OCI-LY1 (cell line): ENCODE data around the gene GLDC.

Experiments
- CTCF ChIP-seq: fragments of 200-600 bp; sonication (generic), shearing (Covaris generic); IDR thresholded peaks from 2 replicates; pipeline ENCODE4 v1.5.1; 2017; ENCODE audit warnings: mild to moderate bottlenecking, antibody characterized with exemption, low read length, moderate library complexity, mixed read lengths
- EZH2 ChIP-seq: fragments of 200-600 bp; sonication (generic), shearing (Covaris generic); IDR thresholded peaks from 2 replicates; pipeline ENCODE4 v1.8.0; 2017; ENCODE audit warnings: borderline replicate concordance, mixed run types, mild to moderate bottlenecking, antibody characterized with exemption, low read length, moderate library complexity, mixed read lengths

GRCh38 chr9:6664204-6664680, 18.7 kb upstream of the GLDC start:
- TF ChIP-seq CTCF (no peak), EZH2 (no peak)
